Left renal pelvis (tissue), 4 donors: ENCODE data around the gene RPS15A. TPM values are rescaled to one million over a fixed set of nuclear protein-coding genes. Genes with fewer than 3 reads are reported as not detected.
"Not testable (repeated sequence)": the region's sequence is repeated elsewhere in the genome, so short reads cannot be mapped to it uniquely, and the experiment has no call there.

Source experiments
- DNase-seq, 4 donors: peaks; one replicate each; pipeline ENCODE4 v3.0.0-alpha.2; 2013; ENCODE audit warnings: low read depth in 4 of 4, low spot score in 3 of 4
- polyA plus RNA-seq, 4 donors: library from polyadenylated mRNA; unstranded; fragments of 120-200 nt; gene quantifications; one replicate each; pipeline ENCODE4 v1.2.1, GENCODE V29; 2013; ENCODE audit not compliant: insufficient read length in 4 of 4

Gene RPS15A
- polyA plus RNA-seq, 4 donors = 1,951 to 2,301 (median 2,194) TPM

DNA sequence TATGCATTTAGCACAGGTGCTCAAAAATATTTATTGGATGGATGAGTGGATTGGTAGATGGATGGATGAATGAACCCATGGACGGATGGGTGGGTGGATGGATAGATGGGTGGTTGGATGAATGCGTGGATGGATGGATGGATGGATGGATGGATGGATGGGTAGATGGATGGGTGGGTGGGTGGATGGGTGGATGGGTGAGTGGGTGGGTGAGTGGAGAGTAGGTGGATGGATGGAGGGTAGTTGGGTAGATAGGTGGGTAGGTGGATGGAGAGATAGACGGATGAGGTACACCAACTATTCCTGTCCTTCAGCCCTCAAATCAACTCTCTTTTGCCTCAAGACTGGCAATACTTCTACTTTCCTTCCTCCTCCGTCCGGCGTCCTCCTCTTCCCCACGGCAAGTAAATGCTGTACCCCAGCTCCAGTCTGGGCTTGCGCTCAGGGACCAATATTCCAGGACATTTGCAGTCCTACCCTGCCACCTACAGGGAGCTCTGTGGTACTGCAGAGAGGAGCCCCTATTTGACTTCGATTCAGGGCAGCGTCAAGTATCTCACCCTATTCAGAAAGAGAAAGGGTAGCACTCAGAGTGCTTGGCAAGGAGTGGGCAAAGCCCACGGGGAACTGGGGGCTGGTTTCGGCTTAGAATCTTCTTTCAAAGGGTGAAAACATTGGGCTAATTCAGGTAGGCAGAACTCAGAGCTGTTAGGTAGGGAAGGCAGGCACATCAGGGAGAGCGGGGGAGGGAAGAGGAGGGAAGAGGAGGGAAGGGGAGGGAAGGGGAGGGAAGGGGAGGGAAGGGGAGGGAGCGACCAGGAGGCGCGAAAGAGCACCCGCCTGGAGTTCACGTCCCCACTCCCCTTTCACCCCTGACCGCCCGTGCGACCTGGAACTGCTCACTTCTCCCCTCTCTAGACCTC, 30.3 kb downstream of the RPS15A start:
- DNase-seq = not testable (repeated sequence)

DNA sequence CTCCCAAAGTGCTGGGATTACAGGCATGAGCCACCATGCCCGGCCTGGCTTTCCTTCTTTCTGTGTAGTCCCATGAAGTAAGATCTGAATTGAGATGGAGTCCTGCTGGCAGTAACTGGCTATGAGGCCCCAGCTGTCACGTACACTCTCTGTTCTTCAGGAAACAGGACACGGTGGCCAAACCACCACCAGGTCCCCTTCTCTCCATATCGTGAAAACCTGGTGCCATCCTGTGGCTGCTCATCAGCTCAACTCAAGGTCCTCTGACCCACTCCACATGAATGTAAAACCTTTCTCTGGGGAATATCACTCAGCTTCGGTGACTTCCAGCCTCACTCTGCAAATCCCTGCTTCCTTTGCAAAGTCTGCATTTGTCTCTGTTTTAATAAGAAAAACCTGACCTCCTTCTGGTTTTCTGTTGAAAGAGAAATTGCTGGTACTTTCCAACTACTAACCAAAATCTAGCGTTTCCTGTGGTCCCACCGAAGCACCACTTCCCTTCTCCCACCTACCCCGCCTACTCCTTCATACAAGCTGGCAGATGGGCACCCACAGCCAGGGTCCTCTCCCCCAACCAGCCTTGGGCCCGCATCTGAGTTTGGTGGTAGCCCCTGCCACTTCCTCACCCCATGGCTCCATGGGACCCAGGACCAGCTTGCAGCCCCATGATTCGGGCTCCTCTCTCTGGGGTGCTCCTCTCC, 32.0 kb downstream of the RPS15A start:
- not testable (repeated sequence) for DNase-seq

DNA sequence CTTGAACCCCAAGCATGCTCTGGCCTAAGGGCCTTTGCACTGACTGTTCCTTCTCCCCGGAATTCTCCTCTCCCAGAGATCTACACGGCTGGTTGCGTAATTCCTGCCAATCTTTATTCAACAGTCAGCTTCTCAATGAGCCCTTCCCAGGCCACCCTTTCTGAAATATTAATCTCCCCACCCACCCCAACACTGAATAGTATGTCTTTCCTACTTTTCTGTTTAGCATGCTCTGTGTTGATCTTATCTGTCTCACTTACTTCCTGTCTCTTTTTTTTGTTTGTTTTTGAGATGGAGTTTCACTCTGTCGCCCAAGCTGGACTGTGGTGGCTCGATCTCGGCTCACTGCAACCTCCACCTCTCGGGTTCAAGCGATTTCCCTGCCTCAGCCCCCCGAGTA, 33.5 kb downstream of the RPS15A start:
- not testable (repeated sequence) for DNase-seq

DNA sequence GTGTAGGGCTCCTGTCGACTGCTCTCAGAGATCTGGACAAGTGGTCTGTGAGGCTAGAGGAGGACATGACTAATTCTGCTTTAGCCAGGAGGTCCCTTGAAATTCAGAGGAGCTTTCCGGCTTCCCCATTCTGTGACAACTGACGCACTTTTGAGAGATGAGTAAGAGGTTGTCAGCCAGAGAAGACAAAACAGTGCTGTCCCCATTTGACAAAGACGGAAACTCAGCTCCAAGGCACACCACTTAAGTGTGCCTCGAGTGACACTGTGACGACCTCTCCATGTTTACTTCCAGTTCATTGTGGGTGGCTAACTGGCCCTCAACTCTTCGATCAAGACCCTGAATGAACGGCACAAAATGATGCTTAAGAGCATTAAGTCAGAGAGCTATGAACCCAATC, 47.3 kb downstream of the RPS15A start:
- DNase-seq = not testable (repeated sequence)

DNA sequence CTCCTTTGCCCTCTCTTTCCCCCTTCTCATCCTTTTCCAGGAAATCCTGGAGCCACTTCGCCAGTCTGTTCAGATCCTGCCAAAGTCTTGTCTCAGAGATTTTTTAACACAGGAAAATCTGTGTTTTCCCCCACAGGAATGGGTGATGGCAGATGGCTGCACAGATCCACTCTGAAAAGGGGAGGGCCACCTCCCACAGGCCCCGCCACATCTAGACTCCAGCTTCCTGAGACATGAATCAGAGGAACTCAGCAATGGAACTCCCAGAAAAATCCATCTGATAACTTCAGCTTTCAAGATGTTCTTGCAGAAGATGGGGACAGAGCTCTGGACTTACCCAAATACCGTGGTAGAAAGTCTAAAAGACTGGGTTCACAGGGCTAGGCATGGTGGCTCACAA, 50.1 kb downstream of the RPS15A start:
- DNase-seq = not testable (repeated sequence)

DNA sequence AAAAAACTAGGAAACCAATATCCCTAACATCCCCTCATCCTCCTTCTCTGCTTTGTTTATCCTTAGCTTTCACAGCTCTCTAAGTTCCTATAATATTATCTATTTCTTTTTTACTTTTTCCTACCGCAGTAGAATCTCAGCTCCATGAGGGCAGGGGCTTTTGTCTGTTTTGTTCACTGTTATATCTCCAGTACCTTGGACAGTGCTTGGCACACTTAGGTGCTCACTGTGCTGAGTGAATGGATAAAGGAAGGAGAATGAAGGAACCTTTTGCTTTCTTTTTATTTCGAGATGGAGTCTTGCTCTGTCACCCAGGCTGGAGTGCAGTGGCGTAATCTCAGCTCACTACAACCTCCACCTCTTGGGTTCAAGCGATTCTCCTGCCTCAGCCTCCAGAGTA, 51.4 kb downstream of the RPS15A start:
- DNase-seq = not testable (repeated sequence)

DNA sequence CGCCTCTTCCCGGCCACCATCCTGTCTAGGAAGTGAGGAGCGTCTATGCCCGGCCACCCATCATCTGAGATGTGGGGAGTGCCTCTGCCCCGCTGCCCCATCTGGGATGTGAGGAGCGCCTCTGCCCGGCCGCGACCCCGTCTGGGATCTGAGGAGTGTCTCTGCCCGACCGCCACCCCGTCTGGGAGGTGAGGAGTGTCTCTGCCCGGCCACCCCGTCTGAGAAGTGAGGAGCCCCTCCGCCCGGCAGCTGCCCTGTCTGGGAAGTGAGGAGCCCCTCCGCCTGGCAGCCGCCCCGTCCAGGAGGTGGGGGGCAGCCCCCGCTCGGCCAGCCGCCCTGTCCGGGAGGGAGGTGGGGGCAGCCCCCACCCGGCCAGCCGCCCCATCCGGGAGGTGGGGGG, 55.9 kb downstream of the RPS15A start:
- DNase-seq = not testable (repeated sequence)

Other genes starting within 250 kb of the RPS15A start
- gene NOMO2, start 228.2 kb downstream of the RPS15A start, polyA plus RNA-seq = 100 to 1,000 TPM in 1 of 4 donors, 10 to 100 TPM in 3; 76.0 to 110 (median 95.4) TPM
- 100 to 1,000 TPM; 218 to 338 (median 268) TPM for gene ARL6IP1, start 11.2 kb upstream of the RPS15A start, polyA plus RNA-seq
- gene SMG1, start 136.1 kb upstream of the RPS15A start, polyA plus RNA-seq = 10 to 100 TPM; 44.5 to 65.0 (median 55.4) TPM
- 1 to 10 TPM in 3 of 4 donors, under 1 TPM in 1; 1.00 to 2.4 (median 1.5) TPM for gene TMC7, start 193.6 kb upstream of the RPS15A start, polyA plus RNA-seq